Immature natural killer cell (primary cell): ENCODE measurements around the gene TXLNG. TPM values are rescaled to one million over a fixed set of nuclear protein-coding genes. Genes with fewer than 3 reads are reported as not detected.
"Not testable (repeated sequence)": the region's sequence is repeated elsewhere in the genome, so short reads cannot be mapped to it uniquely, and the experiment has no call there.

Source experiments
- DNase-seq, 3 donors: peaks; one replicate each; pipeline ENCODE4 v3.0.0; 2022; ENCODE audit warnings: mixed read lengths in 1 of 3
- H3K27ac Mint-ChIP-seq, 6 donors: one replicate each; pipeline ENCODE4 v1.8.0; 2020; ENCODE audit warnings: mixed read lengths in 6 of 6, mild to moderate bottlenecking in 5 of 6, inconsistent platforms in 4 of 6, moderate library complexity in 3 of 6
- H3K27me3 Mint-ChIP-seq, 3 donors: one replicate each; pipeline ENCODE4 v1.8.0; 2020 to 2021; ENCODE audit warnings: low read depth in 3 of 3, mild to moderate bottlenecking in 3 of 3, mixed read lengths in 3 of 3, moderate library complexity in 3 of 3, inconsistent platforms in 1 of 3
- H3K36me3 Mint-ChIP-seq, 3 donors: one replicate each; pipeline ENCODE4 v1.8.0; 2020; ENCODE audit warnings: mixed read lengths in 3 of 3, inconsistent platforms in 2 of 3, mild to moderate bottlenecking in 2 of 3
- H3K4me1 Mint-ChIP-seq, 2 donors: one replicate each; pipeline ENCODE4 v1.8.0; 2020; ENCODE audit warnings: inconsistent platforms in 2 of 2, mild to moderate bottlenecking in 2 of 2, mixed read lengths in 2 of 2, moderate library complexity in 1 of 2
- H3K4me3 Mint-ChIP-seq, 5 donors: one replicate each; pipeline ENCODE4 v1.8.0; 2020; ENCODE audit warnings: mild to moderate bottlenecking in 5 of 5, mixed read lengths in 5 of 5, inconsistent platforms in 3 of 5, moderate library complexity in 3 of 5
- H3K9me3 Mint-ChIP-seq, 6 donors: one replicate each; pipeline ENCODE4 v1.8.0; 2020; ENCODE audit warnings: mild to moderate bottlenecking in 6 of 6, mixed read lengths in 6 of 6, inconsistent platforms in 4 of 6, moderate library complexity in 3 of 6
- polyA plus RNA-seq, 3 donors: library from polyadenylated mRNA; unstranded; fragments of 300-500 nt; fragmentation: Illumina TruSeq; gene quantifications; one replicate each; pipeline ENCODE4 v1.2.3, GENCODE V29; 2021

The TXLNG gene
- polyA plus RNA-seq, 3 donors from 2014 or later = 5.2 to 9.8 (median 5.4) TPM

DNA sequence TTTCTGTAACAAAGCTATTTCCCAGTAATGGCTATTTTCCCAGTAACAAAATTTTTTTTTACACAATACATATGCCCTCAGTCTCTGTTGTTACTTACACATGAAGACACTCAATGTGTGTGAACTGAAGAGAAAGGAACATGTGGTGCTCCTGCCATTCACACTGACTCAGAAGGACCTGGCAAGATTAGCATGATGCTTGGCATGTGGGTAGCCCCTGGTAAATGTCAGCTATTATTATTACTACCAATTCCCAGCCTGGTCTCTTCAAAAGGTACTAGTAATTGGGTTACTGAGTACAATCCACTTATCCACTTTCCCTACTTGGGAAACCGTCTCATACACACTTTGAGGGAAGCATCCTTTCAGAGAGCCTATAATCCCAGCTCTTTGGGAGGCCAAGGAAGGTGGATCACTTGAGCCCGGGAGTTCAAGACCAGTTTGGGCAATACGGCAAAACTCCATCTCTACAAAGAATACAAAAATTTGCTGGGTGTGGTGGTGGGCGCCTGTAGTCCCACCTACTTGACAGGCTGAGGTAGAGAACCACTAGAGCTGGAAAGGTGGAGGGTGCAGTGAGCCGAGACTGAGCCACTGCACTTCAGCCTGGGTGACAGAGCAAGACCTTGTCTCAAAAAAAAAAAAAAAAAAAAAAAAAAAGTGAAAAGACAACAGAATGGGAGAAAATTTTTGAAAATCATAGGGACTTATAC, 69.3 kb downstream of the TXLNG start:
- Mint-ChIP-seq H3K27me3 (peaks cover 0 to 1% (median 0%) of the 10 kb centered on the region in 3 donors), H3K4me3 (no peak overlapping the region), H3K27ac (no peak overlapping the region), H3K4me1 (peaks cover 3 to 31% of the 10 kb centered on the region in 2 donors), H3K9me3 (no peaks in the 10 kb centered on the region), H3K36me3 (peaks cover 0 to 58% (median 31%) of the 10 kb centered on the region in 3 donors)
- DNase-seq = no peak

- peaks cover 0 to 58% (median 31%) of the 10 kb centered on the region in 3 donors for H3K36me3 Mint-ChIP-seq
- not testable (repeated sequence) for H3K27me3 Mint-ChIP-seq
Observed at GRCh38 chrX:16856076-16856404, 69.8 kb downstream of the TXLNG start.

DNA sequence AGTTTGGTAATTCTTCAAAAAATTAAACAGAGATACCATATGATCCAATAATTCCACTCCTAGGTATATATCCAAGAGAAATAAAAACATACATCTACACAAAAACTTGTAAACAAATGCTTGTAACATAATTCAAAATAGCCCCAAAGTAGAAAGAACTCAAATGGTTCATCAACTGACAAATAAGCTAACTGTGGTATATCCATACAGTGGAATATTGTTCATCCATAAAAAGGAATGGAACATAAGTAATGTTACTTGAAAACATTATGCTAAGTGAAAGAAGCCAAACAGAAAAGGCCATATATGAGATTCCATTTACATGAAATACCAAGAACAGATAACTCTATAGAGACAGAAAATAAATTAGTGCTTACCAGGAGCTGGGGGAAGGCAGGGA, 70.5 kb downstream of the TXLNG start:
- no peak for DNase-seq
- no peaks in the 10 kb centered on the region for H3K9me3 Mint-ChIP-seq
- peaks cover 0 to 52% (median 31%) of the 10 kb centered on the region in 3 donors for H3K36me3 Mint-ChIP-seq
- H3K4me1 Mint-ChIP-seq = peaks cover 3 to 33% of the 10 kb centered on the region in 2 donors
- H3K27me3 Mint-ChIP-seq = peaks cover 0 to 1% (median 0%) of the 10 kb centered on the region in 3 donors
- no peak overlapping the region for H3K4me3 Mint-ChIP-seq
- H3K27ac Mint-ChIP-seq = peak overlapping the region in 4 of 6 donors; percentile 2 to 65 (median 28)

More at GRCh38 chrX:16856076-16856404, 69.8 kb downstream of the TXLNG start:
- Mint-ChIP-seq H3K4me1 (peaks cover 3 to 31% of the 10 kb centered on the region in 2 donors), H3K27ac (peak overlapping the region in 2 of 6 donors; percentile 42 to 67)
- H3K9me3 Mint-ChIP-seq, H3K4me3 Mint-ChIP-seq, DNase-seq: not testable (repeated sequence)

DNA sequence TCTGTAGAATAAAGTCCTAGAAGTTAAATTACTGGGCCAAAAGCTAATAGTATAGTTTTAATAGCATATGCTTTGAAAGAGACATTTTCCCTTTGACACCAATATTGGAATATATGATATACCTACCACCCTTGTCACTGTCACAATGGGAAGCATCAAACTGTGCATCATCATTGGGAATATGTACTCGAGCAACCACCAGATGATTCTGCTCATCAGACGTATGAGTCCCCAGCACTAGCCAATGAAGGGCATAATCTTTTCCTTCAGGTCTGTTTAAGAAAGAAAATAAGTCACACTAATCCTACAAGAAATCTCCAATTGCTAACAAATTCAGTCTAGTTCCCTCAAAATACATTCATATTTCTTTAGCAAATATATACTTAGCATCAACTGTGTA, 76.6 kb downstream of the TXLNG start:
- no peak overlapping the region for H3K27ac Mint-ChIP-seq
- no peaks in the 10 kb centered on the region for H3K27me3 Mint-ChIP-seq
- H3K36me3 Mint-ChIP-seq = peaks cover 0 to 17% (median 15%) of the 10 kb centered on the region in 3 donors
- no peak overlapping the region for H3K4me3 Mint-ChIP-seq
- H3K4me1 Mint-ChIP-seq = peaks cover 24 to 62% of the 10 kb centered on the region in 2 donors
- no peaks in the 10 kb centered on the region for H3K9me3 Mint-ChIP-seq
- DNase-seq = no peak

DNA sequence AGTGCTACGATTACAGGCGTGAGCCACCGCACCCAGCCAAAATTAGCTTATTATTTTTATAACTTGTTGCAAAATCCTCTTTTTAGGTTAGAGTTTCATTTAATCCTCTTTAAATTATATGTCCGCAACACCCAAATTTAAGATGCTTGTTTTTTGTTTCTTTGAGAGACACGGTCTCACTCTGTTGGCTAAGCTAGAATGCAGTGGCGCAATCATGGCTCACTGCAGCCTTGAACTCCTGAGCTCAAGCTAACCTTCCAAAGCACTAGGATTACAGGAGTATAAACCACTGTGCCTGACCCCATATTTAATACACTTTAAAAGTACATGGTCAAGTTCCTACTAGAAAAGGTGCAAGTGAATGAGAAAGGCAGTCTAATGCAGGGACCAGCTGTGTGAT, 81.7 kb downstream of the TXLNG start:
- peaks cover 53 to 71% of the 10 kb centered on the region in 2 donors for H3K4me1 Mint-ChIP-seq
- H3K9me3 Mint-ChIP-seq = peaks cover 0 to 2% (median 0%) of the 10 kb centered on the region in 6 donors
- H3K4me3 Mint-ChIP-seq = peak overlapping the region; percentile 84 to 91 (median 89)
- no peak for DNase-seq
- peaks cover 11 to 22% (median 12%) of the 10 kb centered on the region in 3 donors for H3K27me3 Mint-ChIP-seq
- H3K36me3 Mint-ChIP-seq = peaks cover 0 to 11% (median 4%) of the 10 kb centered on the region in 3 donors
- H3K27ac Mint-ChIP-seq = peak overlapping the region in 4 of 6 donors; percentile 61 to 91 (median 88)

DNA sequence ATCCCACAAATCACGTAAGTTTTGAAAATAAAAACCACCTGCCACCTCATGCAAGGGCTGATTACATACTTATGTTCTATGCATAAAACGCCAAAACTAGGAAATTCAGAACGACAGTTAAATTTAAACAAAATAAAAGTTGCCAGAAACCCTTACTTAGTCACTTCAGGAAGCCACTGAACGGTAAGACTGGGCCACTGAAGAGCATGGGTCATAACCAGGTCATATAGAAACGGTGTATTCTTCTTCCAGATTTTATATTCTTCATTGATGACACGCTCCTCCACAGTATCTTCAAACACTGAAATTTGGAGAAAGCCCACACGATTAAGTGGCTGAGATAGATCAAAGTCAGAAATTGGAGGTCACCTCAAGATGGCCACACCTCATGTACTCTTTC, 82.7 kb downstream of the TXLNG start:
- H3K4me1 Mint-ChIP-seq = peaks cover 51 to 61% of the 10 kb centered on the region in 2 donors
- no peak for DNase-seq
- H3K27me3 Mint-ChIP-seq = peaks cover 11 to 25% (median 12%) of the 10 kb centered on the region in 3 donors
- H3K36me3 Mint-ChIP-seq = peaks cover 0 to 6% (median 0%) of the 10 kb centered on the region in 3 donors
- H3K4me3 Mint-ChIP-seq = peak overlapping the region; percentile 84 to 91 (median 89)
- H3K27ac Mint-ChIP-seq = peak overlapping the region; percentile 83 to 91 (median 88)
- peaks cover 0 to 2% (median 0%) of the 10 kb centered on the region in 6 donors for H3K9me3 Mint-ChIP-seq

DNA sequence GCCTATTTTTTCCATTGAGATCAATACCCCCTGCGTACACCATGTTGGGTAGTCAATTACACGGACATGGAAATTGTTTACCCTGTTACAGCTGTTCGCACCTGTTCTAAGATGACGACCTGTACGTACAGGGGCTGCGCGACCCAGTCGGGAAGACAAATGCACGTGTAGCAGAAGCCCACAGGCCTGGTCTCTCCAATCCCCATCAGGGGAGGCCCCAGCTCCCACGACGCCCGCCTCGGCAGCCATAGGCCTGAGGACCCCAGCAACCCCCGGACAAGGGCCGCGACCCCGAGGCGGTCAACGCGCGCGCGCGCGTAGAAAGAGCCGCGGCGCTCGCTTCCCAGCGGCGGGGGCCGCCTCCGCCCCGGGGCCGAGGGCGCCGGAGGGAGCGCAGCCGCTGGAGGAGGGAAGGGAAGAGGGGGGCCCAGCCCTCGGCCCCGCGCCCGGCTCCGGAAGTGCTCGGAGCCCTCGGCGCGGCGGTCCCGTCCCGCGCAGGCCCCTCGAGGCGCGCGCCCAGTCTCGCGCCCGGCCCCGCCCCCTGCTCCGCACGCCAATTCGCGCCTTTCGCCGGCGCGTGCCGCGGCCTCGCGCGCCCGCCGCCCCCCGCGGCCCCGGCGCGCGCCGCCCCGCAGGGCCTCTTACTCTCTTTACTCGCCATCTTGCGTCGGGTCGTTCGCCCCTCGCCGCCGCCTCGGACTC, 83.3 kb downstream of the TXLNG start:
- H3K4me3 Mint-ChIP-seq = peak overlapping the region; percentile 93 to 99 (median 98)
- DNase-seq = peak; percentile 60 to 74 (median 73)
- H3K9me3 Mint-ChIP-seq = peaks cover 0 to 2% (median 0%) of the 10 kb centered on the region in 6 donors
- H3K27ac Mint-ChIP-seq = peak overlapping the region; percentile 93 to 98 (median 98)
- peaks cover 49 to 58% of the 10 kb centered on the region in 2 donors for H3K4me1 Mint-ChIP-seq
- peaks cover 11 to 25% (median 12%) of the 10 kb centered on the region in 3 donors for H3K27me3 Mint-ChIP-seq
- peaks cover 0 to 6% (median 0%) of the 10 kb centered on the region in 3 donors for H3K36me3 Mint-ChIP-seq

DNA sequence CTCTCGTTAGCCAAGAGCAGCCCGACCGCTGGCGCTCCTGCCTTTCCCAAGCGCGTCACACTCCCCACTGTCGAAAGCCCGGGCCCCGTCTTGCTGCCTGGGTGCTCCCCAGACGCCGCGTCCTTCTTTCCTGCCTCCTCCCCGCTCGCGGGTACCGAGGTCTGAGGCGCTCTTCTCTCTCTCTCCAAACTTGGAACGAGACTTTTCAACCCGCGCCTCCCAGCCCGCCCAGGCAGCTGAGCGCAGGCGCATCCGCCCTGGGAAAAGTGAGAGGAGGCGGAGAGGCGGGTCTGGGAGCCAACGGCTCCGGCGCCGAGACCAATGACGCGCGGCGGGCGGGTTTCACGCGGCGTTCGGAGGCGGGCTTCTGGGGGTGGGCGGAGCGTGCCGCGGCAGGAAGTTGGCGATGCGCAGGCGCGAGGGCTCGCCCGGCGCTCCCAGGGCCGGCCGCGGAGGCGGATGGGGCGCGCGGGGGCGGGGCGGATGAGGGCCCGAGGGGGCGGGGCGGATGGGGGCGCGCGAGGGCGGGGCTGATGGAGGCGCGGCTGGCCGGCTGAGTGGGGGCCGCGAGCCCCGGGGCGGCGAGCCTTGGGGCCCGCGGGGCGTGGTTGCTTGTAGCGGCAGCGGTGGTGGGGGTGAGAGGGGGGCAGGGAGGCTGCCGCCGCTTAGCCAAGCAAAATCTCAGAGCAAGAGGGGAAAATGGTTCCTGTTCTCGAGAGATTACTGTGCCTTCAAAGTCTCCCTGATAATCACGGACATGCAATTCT, 84.0 kb downstream of the TXLNG start, which contains the start of gene RBBP7:
TSS of gene RBBP7 (minus strand) at position 268 of the 767 bp plus-strand sequence. CDS start 309 bp downstream, outside the sequence.
- H3K4me1 Mint-ChIP-seq = peaks cover 49 to 56% of the 10 kb centered on the region in 2 donors
- peak within 1 kb of the TSS; percentile 93 to 99 (median 98) for H3K4me3 Mint-ChIP-seq
- H3K9me3 Mint-ChIP-seq = peaks cover 0 to 2% (median 0%) of the 10 kb centered on the region in 6 donors
- DNase-seq = peak; percentile 97 to 98 (median 98)
- peaks cover 0 to 6% (median 0%) of the 10 kb centered on the region in 3 donors for H3K36me3 Mint-ChIP-seq
- H3K27ac Mint-ChIP-seq = peak within 1 kb of the TSS; percentile 93 to 98 (median 98)
- H3K27me3 Mint-ChIP-seq = peaks cover 11 to 31% (median 12%) of the 10 kb centered on the region in 3 donors

DNA sequence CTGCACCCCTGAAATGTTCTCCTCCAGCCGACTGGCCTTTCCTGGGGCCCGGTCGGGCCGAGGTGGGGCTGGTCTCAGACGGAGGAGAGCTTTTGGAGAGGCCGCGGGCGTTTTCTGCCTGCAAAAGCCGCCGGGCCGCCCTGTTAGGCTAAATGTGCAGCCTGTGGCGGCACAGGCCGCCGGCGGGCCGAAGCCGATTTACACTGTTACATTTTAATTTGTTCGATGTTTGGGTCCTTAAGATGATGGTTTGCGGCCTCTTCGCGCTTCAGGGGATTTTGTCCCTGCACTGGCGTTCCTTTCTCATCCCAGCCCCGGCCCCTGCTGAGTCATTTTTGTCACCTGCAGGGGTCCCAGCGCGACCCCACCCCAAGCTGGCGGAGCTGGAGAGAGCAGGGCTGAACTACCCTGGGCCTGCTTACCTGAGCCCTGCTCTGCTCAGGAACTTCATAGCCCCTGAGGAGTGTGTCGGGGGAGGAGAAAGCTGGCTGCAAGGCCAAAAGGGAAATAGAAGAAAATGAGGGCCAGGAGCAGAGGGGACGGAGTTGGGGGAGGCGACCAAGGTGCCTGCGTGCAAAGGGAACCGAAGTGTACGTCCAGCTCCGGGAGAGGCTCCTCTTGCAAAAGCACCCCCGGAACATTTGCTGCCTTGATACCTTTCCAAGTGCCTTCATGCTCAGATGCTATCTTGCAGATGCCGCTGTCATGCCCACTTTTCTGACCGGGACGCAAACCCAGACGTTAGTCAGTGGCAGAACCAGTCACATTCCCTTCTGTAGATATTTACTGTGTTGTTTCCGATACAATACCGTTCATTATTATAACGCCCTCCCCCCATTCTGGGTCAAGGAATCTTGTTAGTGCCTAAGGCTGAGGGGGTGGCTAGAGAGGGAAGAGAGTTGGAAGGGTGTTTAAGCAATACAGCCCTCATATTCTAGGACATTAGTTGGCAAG, 84.9 kb downstream of the TXLNG start:
- peaks cover 44 to 48% of the 10 kb centered on the region in 2 donors for H3K4me1 Mint-ChIP-seq
- peaks cover 11 to 31% (median 12%) of the 10 kb centered on the region in 3 donors for H3K27me3 Mint-ChIP-seq
- H3K4me3 Mint-ChIP-seq = peak overlapping the region; percentile 81 to 99 (median 88)
- H3K9me3 Mint-ChIP-seq = peaks cover 0 to 2% (median 0%) of the 10 kb centered on the region in 6 donors
- peak overlapping the region; percentile 92 to 97 (median 94) for H3K27ac Mint-ChIP-seq
- peak in 2 of 3 donors; percentile 4 to 12 for DNase-seq
- H3K36me3 Mint-ChIP-seq = peaks cover 0 to 6% (median 0%) of the 10 kb centered on the region in 3 donors

DNA sequence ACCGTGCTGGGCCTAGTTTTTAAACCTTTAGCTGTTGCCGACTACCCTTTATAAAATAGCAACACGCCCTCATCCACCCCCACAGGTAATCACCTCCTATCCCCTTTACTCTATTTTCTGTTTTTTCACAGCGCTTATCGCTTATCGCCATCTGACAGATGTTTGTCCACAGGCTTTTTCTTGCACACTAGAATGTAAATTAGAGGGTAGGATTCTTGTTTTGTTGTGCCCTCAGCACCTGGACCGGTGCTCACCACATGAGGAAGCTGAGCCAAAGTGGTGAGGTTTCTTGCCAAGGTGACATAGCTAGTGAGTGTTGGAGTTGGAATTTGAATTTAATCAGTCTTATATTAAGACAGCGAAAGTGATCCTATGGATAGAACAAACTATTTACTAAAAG, 86.8 kb downstream of the TXLNG start:
- no peak for DNase-seq
- H3K27ac Mint-ChIP-seq = peak overlapping the region in 1 of 6 donors; percentile 37
- peaks cover 0 to 2% (median 0%) of the 10 kb centered on the region in 6 donors for H3K9me3 Mint-ChIP-seq
- no peak overlapping the region for H3K4me3 Mint-ChIP-seq
- H3K4me1 Mint-ChIP-seq = peaks cover 31 to 33% of the 10 kb centered on the region in 2 donors
- peaks cover 11 to 36% (median 17%) of the 10 kb centered on the region in 3 donors for H3K27me3 Mint-ChIP-seq
- H3K36me3 Mint-ChIP-seq = no peaks in the 10 kb centered on the region

- Mint-ChIP-seq H3K27me3 (peaks cover 8 to 34% (median 22%) of the 10 kb centered on the region in 3 donors), H3K4me3 (no peak overlapping the region), H3K36me3 (no peaks in the 10 kb centered on the region), H3K9me3 (peaks cover 0 to 2% (median 0%) of the 10 kb centered on the region in 6 donors), H3K27ac (no peak overlapping the region), H3K4me1 (peaks cover 18 to 20% of the 10 kb centered on the region in 2 donors)
- no peak for DNase-seq
Observed at GRCh38 chrX:16874458-16875095, 88.3 kb downstream of the TXLNG start.

- no peaks in the 10 kb centered on the region for H3K36me3 Mint-ChIP-seq
- H3K27me3 Mint-ChIP-seq = peaks cover 4 to 28% (median 14%) of the 10 kb centered on the region in 3 donors
- H3K9me3 Mint-ChIP-seq = no peaks in the 10 kb centered on the region
- no peak for DNase-seq
- no peak overlapping the region for H3K4me3 Mint-ChIP-seq
- peaks cover 9% of the 10 kb centered on the region in 2 donors for H3K4me1 Mint-ChIP-seq
- H3K27ac Mint-ChIP-seq = no peak overlapping the region
Observed at GRCh38 chrX:16876696-16877095, 90.4 kb downstream of the TXLNG start.
